GM15510 (cell line): ENCODE measurements around the gene BMPR2.
A peak's percentile ranks its signal among the peaks of the same experiment; 100 is the strongest.

Experiments
- POLR2A ChIP-seq: IDR thresholded peaks from 3 replicates; pipeline ENCODE4 v1.6.1; 2011; ENCODE audit warnings: borderline replicate concordance; ENCODE audit not compliant: insufficient read length; ENCODE audit errors: extremely low read depth

Gene BMPR2

GRCh38 chr2:202375609-202376408 lies at the start of gene BMPR2:
Gene BMPR2 (plus strand): TSS chr2:202376327. CDS start chr2:202377475, 1,148 bp downstream.
- peak; percentile 95 for TF ChIP-seq POLR2A

GRCh38 chr2:202327858-202328257 lies 48.3 kb upstream of the BMPR2 start:
- TF ChIP-seq POLR2A = no peak

DNA sequence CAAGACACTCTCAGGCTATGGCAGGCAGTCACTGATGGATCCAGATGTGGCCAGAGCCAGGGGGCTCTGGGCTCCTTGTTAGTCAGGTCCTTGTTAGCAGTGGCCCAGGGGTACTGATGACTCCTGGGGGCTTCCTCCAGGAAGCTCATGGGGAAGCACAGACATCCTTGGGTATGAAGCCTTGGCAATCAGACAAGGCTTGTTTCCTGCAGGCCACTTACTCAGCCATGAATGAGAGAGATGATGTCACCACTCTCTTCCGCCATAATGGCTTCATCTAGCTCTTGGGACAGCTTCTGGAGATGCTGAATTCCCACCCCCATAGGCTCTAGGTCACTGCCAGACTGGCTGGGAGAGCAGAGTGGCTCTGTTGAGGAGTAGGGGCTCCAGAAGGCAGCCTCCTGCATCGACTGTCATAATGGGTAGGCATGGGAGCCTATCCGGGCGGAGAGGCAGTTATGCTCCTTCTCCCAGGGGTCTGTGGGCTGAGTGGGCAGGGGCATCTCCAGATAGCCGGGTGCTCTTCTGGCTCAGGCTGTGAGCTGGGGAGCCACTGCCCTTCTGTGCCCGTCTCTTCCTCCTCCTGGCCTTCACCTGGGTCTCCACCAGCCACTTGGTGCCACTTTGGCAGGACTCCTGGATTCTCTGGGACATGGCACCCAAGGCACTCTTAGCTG lies 40.2 kb upstream of the BMPR2 start:
- no peak for TF ChIP-seq POLR2A

DNA sequence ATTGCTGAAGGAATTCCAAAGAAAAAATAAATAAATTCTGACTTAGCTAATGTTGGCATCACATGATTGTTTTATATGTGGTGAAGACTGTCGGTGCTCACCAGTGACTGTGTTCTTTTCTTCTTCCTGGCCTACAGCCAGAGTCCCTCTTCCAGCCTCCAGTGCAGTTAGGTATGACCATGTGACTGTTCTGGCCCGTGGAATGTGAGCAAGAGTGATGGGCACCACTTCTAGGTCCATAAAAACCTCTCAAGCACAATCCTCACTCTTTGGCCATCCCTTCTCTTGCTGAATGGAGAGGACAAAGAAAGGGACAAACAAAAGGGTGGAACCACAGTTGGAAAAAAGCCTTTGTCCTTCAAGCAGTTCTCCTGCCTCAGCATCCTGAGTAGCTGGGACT lies 39.0 kb upstream of the BMPR2 start:
- TF ChIP-seq POLR2A = no peak

DNA sequence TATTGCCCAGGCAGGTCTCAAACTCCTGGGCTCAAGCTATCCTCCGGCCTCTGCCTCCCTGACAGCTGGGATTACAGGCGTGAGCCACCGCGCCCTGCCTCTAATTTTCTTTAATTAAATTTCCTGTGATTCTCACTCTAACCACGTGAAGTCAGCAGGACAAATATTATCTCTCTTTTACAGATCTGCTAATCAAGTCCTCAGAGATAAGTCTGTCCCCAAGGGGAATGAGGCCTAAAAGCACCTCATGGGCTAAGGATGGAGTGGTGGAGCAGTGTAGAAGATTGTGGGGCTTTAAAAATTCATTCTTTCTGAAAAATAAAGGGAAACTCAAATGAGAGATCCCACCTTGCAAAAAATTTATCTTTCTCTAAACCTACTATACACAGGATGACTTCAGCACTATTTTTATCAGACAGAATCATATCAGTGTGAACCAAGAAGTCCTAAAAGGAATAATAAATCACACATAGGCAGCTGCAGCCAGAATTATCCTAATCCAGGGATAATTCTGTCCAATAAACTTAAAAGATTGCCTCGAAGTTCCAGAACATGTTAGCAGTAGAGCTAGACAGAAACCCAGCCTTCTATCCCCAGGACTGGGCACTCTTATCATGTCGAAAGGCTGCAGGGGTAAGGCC lies 38.3 kb upstream of the BMPR2 start:
- no peak for TF ChIP-seq POLR2A

GRCh38 chr2:202339071-202339870 lies 36.9 kb upstream of the BMPR2 start:
- TF ChIP-seq POLR2A = no peak

GRCh38 chr2:202344178-202344577 lies 31.9 kb upstream of the BMPR2 start:
- no peak for TF ChIP-seq POLR2A

- TF ChIP-seq POLR2A = no peak
These were observed 29.9 kb upstream of the BMPR2 start for GRCh38 chr2:202346180-202346579.

DNA sequence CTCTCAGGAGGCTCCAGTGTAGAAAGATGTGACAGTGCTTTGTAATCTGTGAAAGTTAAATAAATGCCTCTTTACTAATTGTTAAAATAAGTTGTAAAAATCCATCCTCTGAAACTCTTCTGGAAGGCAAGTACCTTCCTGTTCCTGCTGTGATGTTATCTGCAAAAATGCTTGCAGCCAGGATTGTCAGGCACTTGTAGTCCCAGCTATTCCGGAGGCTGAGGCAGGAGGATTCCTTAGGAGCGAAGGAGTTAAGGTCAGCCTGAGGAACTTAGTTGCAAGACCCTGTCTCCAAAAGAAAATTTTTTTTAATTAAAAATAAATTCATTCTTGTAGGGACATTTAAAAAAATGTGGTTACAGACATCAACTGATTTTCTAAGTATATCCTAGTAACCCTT lies 22.7 kb upstream of the BMPR2 start:
- no peak for TF ChIP-seq POLR2A

GRCh38 chr2:202355993-202356505 lies 20.1 kb upstream of the BMPR2 start:
- no peak for TF ChIP-seq POLR2A

- TF ChIP-seq POLR2A = no peak
These were observed 15.5 kb upstream of the BMPR2 start for GRCh38 chr2:202360646-202361045.

GRCh38 chr2:202361108-202361507 lies 15.0 kb upstream of the BMPR2 start:
- no peak for TF ChIP-seq POLR2A

DNA sequence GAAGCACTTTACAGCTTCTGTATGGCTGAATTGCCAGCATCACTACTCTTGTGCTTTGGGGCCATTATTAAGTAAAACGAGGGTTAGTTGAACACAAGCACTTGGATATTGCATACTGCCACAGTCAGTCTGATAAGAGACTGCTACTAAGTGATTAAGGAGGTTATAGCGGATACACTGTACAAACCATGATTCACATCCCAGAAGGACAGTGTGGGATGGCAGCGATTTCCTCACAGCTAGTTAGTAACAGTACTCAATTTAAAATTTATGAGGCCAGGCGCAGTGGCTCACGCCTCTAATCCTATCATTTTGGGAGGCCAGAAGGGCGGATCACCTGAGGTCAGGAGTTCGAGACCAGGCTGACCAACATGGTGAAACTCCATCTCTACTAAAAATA lies 2.6 kb upstream of the BMPR2 start:
- no peak for TF ChIP-seq POLR2A

DNA sequence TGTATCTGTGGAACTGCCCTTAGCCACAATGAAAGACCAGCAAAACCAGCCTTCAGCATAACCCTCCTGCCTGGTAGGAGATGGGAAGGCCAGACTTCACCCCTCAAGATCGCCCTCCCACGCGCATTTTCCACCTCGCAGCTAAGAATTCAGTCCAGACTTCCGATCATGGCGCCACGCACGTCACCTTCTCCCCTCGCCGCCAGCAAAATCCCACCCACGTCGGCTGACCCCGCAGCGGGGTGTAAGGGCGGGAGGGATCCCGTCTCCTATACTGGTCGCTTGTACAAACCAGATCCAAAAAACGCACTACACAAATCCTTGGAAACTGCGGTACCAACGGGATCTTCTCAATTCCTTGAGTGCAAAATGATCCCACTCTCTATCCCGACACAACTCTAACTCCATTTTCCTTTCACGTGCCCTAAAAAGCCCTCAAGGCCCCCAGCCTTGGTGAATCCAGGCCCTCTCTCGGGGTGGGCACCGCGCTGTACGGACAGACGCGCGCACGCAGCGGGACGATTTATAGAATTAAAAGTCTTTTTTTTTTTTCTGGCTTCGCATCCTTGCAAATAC lies 1.0 kb upstream of the BMPR2 start:
- peak; percentile 21 for TF ChIP-seq POLR2A
